NCI-H1417 (cell line): ENCODE measurements around the gene OR8D2.

ENCODE experiments used
- DNase-seq, 3 experiments: peaks; one replicate each; lab custom pipeline; 2025; lab: John Stamatoyannopoulos, UW

OR8D2 gene

GRCh38 chr11:124320097-124320496 lies at the start of gene OR8D2:
TSS of gene OR8D2 (minus strand) at chr11:124320197. CDS start at chr11:124320197, 0 bp downstream.
- no peak for DNase-seq

GRCh38 chr11:124359566-124359965 lies 39.6 kb upstream of the OR8D2 start:
- no peak for DNase-seq

- DNase-seq = no peak
Observed at GRCh38 chr11:124346311-124346955, 26.4 kb upstream of the OR8D2 start.

- no peak for DNase-seq
Observed at GRCh38 chr11:124344346-124344745, 24.3 kb upstream of the OR8D2 start.

- no peak for DNase-seq
Observed at GRCh38 chr11:124340142-124340447, 20.1 kb upstream of the OR8D2 start.

- DNase-seq = no peak
Observed at GRCh38 chr11:124339396-124340141, 19.6 kb upstream of the OR8D2 start.

- DNase-seq = no peak
Observed at GRCh38 chr11:124331873-124332272, 11.9 kb upstream of the OR8D2 start.

- peak in 1 of 3 experiments; percentile 52 for DNase-seq
Observed at GRCh38 chr11:124329787-124330478, 9.9 kb upstream of the OR8D2 start.

- no peak for DNase-seq
Observed at GRCh38 chr11:124327775-124328174, 7.8 kb upstream of the OR8D2 start.

GRCh38 chr11:124322356-124322755 lies 2.4 kb upstream of the OR8D2 start:
- DNase-seq = no peak

- no peak for DNase-seq
Observed at GRCh38 chr11:124315052-124315451, 4.9 kb downstream of the OR8D2 start.

GRCh38 chr11:124313849-124314248 lies 6.1 kb downstream of the OR8D2 start, which contains the start of gene OR8D1:
TSS of gene OR8D1 (minus strand) at chr11:124313949. CDS start at chr11:124310766, 3,183 bp downstream.
- DNase-seq = no peak

GRCh38 chr11:124313131-124313530 lies 6.9 kb downstream of the OR8D2 start:
- DNase-seq = no peak

- DNase-seq = no peak
Observed at GRCh38 chr11:124311670-124312069, 8.3 kb downstream of the OR8D2 start.

- DNase-seq = no peak
Observed at GRCh38 chr11:124311269-124311668, 8.7 kb downstream of the OR8D2 start.

GRCh38 chr11:124310721-124311120 lies 9.3 kb downstream of the OR8D2 start:
- DNase-seq = no peak

GRCh38 chr11:124307093-124307492 lies 12.9 kb downstream of the OR8D2 start:
- DNase-seq = no peak

- DNase-seq = no peak
Observed at GRCh38 chr11:124302347-124303125, 17.5 kb downstream of the OR8D2 start.

GRCh38 chr11:124301548-124301947 lies 18.4 kb downstream of the OR8D2 start:
- no peak for DNase-seq

- DNase-seq = no peak
Observed at GRCh38 chr11:124297921-124298320, 22.1 kb downstream of the OR8D2 start.

- no peak for DNase-seq
Observed at GRCh38 chr11:124296016-124296415, 24.0 kb downstream of the OR8D2 start.

- no peak for DNase-seq
Observed at GRCh38 chr11:124294687-124295086, 25.3 kb downstream of the OR8D2 start.
